Ishikawa (cell line): ENCODE results near the gene TUBB2A.

Experiments used
- CEBPB ChIP-seq: IDR thresholded peaks from 2 replicates; pipeline ENCODE4 v1.6.1; 2012
- CREB1 ChIP-seq: IDR thresholded peaks from 2 replicates; pipeline ENCODE4 v1.6.1; 2012; ENCODE audit warnings: low read depth
- EGR1 ChIP-seq: IDR thresholded peaks from 2 replicates; pipeline ENCODE4 v1.6.1; 2012
- EP300 ChIP-seq: IDR thresholded peaks from 2 replicates; pipeline ENCODE4 v1.6.1; 2012; ENCODE audit warnings: borderline replicate concordance
- FOXM1 ChIP-seq: IDR thresholded peaks from 2 replicates; pipeline ENCODE4 v1.6.1; 2012; ENCODE audit warnings: low read depth, borderline replicate concordance
- MAX ChIP-seq: IDR thresholded peaks from 2 replicates; pipeline ENCODE4 v1.6.1; 2012
- NFIC ChIP-seq: IDR thresholded peaks from 2 replicates; pipeline ENCODE4 v1.6.1; 2012
- RAD21 ChIP-seq: IDR thresholded peaks from 2 replicates; pipeline ENCODE4 v1.6.1; 2012; ENCODE audit warnings: low read depth
- REST ChIP-seq: IDR thresholded peaks from 2 replicates; pipeline ENCODE4 v1.6.1; 2012; ENCODE audit warnings: low read depth, mild to moderate bottlenecking
- TAF1 ChIP-seq: IDR thresholded peaks from 2 replicates; pipeline ENCODE4 v1.6.1; 2012; ENCODE audit warnings: low read depth, mild to moderate bottlenecking
- TCF12 ChIP-seq: IDR thresholded peaks from 2 replicates; pipeline ENCODE4 v1.6.1; 2012; ENCODE audit warnings: low read depth
- TEAD4 ChIP-seq: IDR thresholded peaks from 2 replicates; pipeline ENCODE4 v1.6.1; 2012
- USF1 ChIP-seq: IDR thresholded peaks from 2 replicates; pipeline ENCODE4 v1.6.1; 2012
- YY1 ChIP-seq: IDR thresholded peaks from 2 replicates; pipeline ENCODE4 v1.6.1; 2012; ENCODE audit warnings: low read depth
- ZBTB7A ChIP-seq: IDR thresholded peaks from 2 replicates; pipeline ENCODE4 v1.6.1; 2012; ENCODE audit warnings: low read depth

The TUBB2A gene

GRCh38 chr6:3195695-3196497, 38.6 kb upstream of the TUBB2A start:
- no peak for TF ChIP-seq TAF1
- peak; percentile 42 for TF ChIP-seq RAD21

- TF ChIP-seq RAD21 (no peak), ZBTB7A (no peak), MAX (no peak), EGR1 (no peak), TEAD4 (no peak)
These were observed 38.0 kb upstream of the TUBB2A start for GRCh38 chr6:3195420-3195694.

GRCh38 chr6:3194535-3195419, 37.4 kb upstream of the TUBB2A start:
- no peak for TF ChIP-seq RAD21
- TF ChIP-seq NFIC = no peak

GRCh38 chr6:3193102-3193849, 35.9 kb upstream of the TUBB2A start:
- no peak for TF ChIP-seq NFIC
- no peak for TF ChIP-seq YY1
- no peak for TF ChIP-seq TEAD4
- TF ChIP-seq FOXM1 = no peak
- TF ChIP-seq CEBPB = no peak
- no peak for TF ChIP-seq RAD21
- no peak for TF ChIP-seq TAF1
- no peak for TF ChIP-seq EP300
- TF ChIP-seq USF1 = no peak
- no peak for TF ChIP-seq ZBTB7A
- no peak for TF ChIP-seq REST
- no peak for TF ChIP-seq EGR1
- TF ChIP-seq CREB1 = no peak
- TF ChIP-seq MAX = no peak
- no peak for TF ChIP-seq TCF12

GRCh38 chr6:3190779-3191178, 33.4 kb upstream of the TUBB2A start:
- no peak for TF ChIP-seq ZBTB7A

- no peak for TF ChIP-seq REST
- TF ChIP-seq CEBPB = no peak
- TF ChIP-seq TEAD4 = no peak
- no peak for TF ChIP-seq EP300
- no peak for TF ChIP-seq MAX
- no peak for TF ChIP-seq EGR1
- TF ChIP-seq YY1 = no peak
- TF ChIP-seq NFIC = no peak
- no peak for TF ChIP-seq RAD21
- TF ChIP-seq FOXM1 = no peak
- TF ChIP-seq TCF12 = no peak
- TF ChIP-seq ZBTB7A = no peak
- no peak for TF ChIP-seq TAF1
- no peak for TF ChIP-seq CREB1
These were observed 32.7 kb upstream of the TUBB2A start for GRCh38 chr6:3190056-3190455.
